ENCODE results near the gene ZFR2.

ZFR2 gene

DNA sequence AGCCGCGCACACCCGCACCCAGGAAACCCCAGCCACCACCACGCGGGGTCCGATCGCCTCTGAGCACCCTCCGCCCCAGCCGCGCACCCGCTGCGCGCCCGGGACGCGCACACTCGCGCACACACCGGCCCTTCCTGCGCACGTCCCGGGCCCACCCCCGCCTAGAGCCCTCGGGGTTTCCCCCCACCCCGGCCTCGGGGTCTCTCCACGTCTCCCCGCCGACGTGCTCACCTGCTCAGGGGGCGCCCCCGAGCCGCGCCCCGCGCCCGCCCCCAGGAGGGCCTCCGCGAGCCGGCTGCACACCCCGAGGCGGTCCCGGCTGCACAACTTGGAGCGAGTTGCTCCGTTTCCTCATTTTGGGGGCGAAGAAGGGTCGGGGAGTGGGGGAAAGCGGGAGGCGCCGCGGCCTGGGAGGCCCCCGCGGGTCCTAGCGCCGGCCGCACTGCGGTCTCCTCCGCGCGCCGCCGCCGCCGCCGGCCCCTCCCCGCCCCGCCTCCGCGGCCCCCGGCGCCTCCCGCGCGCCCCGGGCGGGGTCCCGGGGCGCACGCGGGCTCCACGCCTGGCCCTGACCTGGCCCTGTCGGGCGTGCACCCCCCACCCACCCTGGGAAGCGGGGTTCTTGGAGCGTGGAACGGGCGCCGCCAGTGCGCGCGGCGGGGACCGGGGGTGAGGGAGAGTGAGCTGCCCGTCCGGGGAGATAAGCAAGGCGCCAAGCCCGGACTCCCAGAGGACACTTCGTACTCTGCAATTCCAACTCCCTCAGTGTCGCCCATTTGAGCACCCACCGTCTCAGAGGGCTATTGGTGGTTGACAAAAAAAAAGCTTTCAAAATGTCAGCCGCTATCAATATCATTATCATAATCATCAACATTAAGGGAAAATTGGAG, 82.7 kb downstream of the ZFR2 start, which contains the start of gene MATK:
Gene MATK, minus strand, starts transcription at position 444 of the 887 bp plus-strand sequence. CDS start 1,246 bp downstream, outside the sequence.
- DNase-seq, result no peak

DNA sequence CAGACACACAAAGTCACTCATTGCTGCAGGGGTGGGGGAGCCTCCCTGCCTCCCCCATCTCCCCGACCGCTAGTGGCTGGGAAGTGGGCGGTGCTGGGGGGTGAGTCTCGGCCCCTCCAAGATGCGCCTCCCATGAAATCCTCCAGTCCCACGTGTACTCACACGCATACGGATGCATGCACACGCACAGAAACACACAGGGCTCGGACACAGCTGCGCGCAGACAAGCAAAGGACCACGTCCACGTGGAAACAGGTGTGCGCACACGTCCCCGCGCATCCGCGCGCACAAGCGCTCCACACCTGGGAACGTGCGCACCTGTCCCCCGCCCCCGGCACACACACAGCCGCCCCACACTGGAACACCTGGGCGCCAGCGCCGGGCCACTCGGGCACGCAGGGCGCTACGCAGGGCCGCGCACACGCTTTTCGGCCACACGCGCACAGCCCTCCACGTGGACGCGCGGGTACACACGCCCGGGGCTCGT, 83.3 kb downstream of the ZFR2 start:
- no peak for DNase-seq

DNA sequence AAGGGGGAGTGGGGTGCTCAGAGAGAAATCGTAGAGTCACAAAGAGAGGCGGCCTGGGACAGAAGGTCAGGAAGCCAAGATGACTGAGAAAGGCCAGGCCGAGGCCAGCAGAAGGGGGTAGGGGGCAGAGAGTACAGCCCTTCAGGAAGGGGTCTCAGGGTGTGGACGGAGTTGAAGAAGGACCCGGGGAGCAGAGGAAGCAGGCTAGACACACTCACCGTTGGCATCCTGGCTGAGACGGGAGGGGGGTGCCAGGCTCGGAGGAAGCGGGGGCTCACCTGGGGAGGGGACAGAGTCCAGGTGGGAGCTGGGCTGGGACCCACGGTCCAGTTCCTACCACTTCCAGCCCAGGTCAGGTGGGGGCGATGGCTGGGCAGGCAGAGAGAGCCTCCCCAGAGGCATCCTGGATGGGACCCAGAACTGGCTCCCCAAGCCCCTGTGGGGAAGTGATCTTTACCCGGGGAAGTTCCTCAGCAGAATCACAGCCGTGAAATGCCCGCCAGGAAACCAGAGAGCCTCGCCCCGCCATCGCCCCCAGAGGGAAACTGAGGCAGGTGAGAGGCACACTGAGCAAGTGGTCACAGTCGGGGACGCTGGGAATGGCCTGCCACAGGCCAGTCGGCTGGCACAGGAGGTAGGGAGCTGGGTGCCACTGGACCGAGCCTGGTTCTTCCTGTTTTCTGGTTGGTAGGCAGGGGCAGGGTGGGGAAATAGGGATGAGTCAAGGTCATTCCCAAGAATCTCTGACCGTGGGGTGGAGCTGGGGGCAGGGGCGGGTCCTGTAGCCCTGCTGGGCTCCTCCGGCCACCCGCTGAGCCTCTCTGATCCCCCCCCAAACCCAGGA, 84.0 kb downstream of the ZFR2 start:
- DNase-seq, result no peak

DNA sequence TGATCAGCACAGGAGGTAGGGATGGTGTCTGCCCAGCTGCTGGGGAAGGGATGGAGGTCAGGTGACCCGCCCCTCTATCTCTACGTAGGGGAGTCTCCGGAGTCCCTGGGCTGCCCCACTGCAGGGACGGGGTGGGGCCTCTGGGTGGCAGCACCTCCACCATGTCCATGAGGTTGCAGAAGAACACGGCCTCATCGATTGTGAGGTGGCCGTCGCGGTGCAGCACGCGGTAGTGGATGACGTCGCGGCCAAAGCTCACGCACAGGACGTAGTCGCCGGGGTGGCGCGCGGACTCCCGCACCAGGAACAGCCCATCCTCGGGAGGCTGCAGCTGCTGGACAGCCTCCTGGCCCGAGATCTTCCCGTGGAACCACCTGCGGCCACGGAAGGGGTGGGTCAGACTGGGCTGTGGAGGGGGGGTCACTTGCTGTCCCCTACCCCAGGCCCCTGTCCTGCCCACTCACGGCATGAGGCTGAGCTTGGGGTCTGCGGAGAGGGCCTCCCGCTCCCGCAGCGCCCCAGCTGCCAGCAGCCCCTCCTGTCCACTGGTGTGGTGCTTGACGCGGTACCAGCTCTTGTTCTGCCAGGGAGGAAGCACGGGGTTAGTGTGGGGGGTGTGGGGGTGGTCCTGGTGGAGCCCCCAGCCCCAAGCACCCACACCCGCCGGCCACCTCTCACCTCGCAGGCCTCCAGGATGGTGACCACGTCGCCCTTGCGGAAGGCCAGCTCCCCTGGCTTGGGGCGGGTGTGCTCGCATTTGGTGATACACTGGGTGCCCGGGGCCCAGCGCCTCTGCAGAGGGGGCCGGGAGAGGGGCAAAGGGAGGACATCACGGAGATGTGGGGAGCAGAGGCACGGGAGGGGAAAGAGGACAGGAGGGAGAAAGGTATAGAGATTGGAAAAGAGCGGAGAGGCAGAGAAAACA, 84.9 kb downstream of the ZFR2 start:
- no peak for DNase-seq

DNA sequence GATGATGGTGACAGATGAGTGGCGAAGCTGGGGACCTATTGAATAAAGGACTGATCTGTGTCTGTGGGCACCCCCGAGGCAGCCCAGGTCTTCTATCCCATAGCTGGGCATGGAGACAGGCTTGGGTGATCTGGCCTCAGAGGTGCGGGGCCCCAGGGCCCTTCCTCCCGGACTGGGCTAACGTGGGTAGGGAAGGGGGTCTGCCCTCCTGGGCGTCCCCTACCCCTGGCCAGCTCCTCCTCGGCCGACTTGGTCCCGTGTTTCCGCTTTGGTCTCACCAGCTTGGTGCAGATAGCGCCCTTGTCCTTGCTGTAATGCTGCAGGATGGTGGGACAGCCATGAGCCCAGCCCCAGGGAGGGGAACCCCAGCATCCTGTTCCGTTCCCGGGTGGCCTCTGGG, 85.9 kb downstream of the ZFR2 start:
- DNase-seq, result no peak

DNA sequence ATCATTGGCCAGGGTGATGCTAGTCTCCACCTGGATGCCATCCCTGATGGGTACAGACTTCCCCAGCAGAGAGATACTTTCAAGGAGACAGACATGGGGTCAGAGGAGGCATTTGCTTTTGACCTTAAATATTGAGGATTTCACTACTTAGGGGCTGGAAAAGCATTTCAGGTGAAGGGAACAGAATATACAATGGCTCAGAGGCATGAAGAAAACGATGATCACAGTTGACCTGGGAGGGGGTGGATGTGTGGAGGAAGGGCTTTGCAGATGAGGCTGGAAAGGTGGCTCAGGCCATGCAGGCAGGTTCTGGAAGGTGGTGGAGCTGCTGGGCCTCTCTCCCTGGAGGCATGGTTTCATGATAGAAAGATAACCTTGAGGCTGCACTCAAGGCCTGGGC, 86.5 kb downstream of the ZFR2 start:
- DNase-seq, result no peak

DNA sequence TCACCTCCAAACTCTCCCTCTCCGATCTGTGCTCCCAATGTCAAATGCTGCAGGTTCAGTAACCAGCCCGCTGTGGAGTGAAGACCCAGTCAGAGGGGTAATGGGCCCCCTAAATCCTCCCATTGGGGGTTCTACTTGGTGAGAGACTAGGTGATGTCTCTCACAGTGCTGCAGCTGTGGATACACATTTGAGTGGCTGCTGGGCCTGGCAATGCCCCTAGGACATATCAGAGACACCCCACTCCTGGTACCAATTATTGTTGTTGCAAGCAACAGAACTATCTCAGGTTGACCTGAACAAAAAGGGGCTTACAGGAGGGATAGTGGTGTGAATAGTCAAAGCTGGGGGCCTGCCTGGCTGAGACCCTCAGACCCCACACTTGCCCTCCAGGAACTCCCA, 87.2 kb downstream of the ZFR2 start:
- DNase-seq, result no peak

DNA sequence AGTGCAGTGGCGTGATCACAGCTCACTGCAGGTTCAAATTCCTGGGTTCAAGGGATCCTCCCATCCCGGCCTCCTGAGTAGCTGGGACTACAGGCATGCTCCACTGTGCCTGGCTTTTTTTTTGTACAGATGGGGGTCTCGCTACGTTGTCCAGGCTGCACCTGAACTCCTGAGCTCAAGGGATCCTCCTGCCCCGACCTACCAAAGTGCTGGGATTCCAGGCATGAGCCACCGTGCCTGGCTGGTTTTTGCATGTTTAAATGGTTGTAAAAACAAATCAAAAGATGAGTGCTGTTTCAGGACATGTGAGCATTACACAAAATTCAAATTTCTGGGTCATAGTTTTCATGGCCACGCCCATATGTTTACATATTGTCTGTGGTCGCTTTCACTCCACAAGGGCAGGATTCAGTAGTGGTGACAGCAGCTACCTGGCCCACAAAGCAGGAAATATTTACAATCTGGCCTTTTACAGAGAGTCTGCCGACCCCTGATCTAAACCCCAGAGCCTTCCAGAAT, 88.0 kb downstream of the ZFR2 start:
- no peak for DNase-seq

DNA sequence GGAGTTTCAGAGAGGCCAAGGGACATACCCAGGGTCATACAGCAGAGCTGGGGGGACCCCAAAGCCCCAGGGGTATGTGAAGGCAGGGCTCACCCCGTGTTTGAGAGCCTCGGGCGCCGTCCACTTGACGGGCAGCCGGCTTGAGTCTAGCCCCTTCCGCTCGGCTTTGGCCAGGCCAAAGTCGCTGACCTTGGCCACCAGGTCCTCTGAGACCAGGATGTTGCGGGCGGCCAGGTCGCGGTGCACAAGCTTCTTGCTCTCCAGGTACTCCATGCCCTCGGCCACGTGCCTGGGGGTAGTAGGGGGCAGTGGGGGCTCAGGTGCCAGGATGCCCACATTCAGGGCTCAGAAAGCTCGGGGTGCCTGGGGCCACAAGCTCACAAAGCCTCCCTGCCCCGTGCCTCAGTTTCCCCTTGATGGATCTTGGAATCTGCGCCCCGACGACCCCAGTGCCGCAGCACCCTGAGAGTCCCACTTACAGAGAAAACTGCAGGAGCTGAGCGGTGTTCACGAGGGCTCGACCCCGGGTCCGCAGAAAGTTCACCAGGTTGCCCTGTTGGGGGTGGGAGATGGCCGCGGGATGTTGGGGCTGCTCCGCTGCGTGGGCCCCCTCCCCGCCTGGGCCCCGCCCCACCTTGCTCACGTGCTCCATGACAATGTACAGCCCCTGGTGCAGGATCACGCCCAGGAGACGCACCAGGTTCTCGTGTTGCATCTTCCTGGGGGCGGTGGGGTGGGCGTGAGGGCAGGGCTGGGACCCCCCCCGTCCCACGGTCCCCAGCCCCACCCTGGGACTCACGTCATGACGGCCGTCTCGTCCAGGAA, 89.7 kb downstream of the ZFR2 start:
- no peak for DNase-seq

DNA sequence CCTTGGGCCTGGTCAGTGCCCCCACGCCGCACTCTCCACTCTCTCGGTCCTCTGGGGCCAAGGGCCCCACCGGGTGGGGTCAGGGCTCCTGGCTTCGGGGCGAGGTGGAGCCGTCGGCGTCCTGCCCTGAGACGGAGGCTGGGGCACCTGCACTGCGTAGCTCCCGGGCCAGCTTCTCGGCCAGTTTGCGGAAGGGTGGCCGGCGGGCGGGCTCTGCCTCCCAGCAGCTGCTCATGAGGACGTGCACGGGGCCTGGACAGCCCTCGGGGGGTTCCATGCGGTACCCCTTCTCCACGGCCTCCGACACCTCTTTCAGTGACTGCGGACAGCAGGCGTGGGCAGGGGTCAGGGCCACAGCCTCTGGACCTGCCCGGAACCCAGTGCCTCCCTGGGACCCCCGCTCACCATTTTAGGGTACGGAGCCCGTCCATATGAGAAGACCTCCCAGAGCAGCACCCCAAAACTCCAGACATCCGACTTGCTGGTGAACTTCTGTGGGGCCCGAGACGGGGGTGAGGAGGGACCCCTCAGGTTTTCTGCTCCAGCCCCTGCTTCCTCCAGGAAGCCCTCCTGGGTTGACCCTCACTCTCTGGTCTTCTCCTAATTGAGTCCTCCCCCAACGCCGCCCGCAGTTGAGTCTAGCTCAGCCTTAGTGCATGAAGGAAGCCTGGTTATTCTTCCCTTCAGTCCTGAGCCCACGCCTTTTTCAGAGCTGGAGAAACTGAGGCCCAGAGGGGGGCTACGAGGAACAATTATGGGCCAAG, 90.6 kb downstream of the ZFR2 start:
- no peak for DNase-seq

DNA sequence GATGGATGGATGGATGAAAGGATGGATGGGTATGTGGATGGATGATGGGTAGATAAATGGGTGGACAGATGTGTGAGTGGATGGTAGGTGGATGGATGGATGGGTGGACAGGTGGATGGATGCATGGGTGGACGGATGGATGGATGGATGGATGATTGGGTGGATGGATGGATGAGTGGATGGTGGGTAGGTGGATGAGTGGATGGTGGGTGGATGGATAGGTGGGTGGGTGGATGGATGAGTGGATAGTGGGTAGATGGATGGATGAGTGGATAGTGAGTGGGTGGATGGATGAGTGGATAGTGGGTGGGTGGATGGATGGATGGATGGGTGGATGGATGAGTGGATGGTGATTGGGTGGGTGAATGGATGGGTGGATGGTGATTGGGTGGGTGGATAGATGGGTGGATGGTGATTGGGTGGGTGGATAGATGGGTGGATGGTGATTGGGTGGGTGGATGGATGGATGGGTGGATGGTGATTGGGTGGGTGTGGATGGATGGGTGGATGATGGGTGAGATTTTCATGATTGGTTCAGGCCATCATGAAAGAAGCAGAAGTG, 92.3 kb downstream of the ZFR2 start:
- no peak for DNase-seq

DNA sequence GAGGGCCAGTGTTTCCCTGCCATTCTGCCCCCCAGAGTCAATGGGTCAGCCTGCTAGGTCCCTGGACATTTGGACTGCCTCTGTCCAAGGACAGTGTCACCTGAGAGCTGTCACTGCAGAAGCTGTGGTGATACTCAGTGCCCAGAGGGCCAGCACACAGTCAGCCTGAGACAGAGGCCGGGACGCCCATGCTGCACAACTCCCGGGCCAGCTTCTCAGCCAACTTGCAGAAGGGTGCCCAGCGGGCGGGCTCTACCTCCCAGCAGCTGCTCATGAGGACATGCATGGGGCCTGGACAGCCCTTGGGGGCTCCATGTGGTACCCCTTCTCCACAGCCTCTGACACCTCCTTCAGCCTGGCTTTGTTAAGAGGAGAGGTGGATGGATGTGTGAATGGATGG, 93.0 kb downstream of the ZFR2 start:
- no peak for DNase-seq

DNA sequence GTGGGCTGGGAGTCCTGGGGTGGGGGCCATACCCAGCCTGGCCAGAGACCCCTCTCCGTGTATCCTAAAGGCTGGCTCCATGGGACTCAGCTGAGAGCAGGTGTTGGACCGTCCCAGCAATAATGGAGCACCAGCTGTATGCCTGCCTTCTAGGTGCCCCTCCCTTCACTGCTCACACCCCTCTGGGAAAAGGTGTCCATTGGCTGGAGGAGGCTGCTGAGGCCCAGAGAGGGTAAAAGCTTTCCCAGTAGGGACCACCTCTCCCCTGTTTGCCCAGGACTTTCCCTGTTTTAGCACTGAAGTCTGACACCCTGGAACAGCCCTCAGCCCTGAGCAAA, 93.5 kb downstream of the ZFR2 start:
- no peak for DNase-seq

DNA sequence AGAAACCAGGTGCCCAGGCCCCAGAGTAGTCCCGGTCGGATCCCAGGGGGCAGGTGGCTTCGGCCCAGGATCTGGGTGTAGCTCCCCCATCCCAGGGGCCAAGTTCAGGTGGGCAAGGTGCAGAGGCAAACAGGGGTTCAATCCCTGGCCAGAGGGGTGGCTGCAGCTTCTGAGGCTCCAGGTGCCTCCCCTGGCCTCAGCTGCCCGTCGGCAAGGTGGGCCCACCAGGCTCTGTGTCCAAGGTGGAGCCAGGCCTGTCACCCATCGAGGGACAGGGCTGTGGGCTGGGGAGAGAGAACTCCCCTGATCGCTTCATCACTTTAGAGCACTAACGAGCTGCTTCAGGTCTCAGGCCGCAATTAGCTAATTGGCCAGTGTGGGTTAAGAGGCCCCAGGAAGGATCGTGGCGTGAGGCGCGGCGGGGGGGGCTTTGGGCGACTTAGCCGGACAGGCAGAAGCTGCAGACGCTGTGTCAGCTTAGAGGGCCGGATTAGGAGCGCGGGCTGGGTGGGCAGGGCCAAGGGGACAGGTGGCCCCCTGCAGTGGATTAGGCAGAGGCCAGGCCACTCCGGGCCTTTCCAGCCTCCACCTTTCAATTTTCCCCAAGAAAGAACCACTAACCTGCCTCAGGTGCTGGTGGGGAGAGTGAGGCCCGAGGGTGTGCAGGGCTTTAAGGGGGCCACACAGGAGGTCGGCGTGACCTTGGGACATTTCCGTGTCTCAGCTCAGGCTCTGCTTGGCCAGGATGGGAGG, 94.0 kb downstream of the ZFR2 start:
- DNase-seq, result no peak

DNA sequence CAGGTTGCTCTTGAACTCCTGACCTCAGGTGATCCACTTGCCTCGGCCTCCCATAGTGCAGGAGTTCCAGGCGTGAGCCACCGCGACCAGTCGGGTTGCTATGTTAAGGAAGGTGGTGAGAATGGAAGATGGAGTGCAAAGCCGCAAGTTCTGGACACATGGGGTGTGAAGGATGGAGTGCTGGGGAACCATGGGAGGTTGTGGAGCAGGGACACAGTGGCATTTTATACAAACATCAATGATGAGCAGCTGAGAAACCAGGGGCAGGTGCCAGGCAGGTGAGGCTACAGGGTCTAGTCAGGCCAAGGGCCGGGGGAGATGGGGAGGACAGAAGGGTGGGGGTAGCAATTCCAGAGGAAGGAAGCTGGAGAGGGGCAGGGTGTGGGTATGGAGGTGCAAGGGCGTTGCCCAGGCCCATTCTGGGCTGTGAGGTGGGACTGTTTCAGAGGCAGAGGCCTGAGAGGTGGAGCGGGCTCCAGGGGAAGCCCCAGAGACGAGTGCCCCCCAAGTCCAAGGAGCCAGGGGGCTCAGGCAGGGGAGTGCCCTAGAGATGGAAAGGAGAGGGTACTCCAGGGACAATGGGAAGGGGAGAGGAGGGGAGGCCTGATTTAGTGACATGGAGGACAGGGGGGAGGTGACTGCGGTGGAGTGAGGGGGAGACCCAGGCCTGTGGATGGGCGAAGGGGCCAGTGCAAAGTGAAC, 94.9 kb downstream of the ZFR2 start:
- DNase-seq, result no peak

DNA sequence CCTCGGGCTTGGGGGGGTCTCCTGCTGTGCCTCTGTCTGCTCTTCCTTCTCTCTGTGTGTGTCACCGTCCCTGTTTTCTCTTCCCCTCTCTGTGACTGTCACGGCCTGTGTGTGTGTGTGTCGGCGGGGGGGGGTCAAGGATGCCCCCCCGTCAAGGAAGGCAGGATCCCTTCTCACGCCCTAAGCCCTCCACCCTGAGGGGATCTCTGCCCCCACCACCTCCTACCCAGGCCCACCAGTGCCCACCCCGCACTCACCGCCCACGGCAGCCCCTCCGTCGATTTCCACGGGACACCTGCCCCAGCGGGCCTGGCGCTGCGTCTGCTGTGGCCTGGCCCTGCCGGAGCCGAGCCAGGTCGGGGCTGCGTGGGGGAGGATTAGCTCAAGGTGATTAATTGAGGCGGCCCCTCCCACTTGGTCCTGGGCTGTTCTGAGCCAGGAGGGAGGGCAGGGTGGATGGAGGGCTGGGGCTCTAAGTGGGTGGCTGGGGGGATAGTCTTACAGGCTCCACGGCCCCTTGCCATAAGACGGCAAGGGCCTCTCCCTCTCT, 96.9 kb downstream of the ZFR2 start, which contains the start of gene RAX2:
Gene RAX2, minus strand, starts transcription at position 323 of the 550 bp plus-strand sequence. CDS start 486 bp downstream, outside the sequence.
- DNase-seq, result no peak

DNA sequence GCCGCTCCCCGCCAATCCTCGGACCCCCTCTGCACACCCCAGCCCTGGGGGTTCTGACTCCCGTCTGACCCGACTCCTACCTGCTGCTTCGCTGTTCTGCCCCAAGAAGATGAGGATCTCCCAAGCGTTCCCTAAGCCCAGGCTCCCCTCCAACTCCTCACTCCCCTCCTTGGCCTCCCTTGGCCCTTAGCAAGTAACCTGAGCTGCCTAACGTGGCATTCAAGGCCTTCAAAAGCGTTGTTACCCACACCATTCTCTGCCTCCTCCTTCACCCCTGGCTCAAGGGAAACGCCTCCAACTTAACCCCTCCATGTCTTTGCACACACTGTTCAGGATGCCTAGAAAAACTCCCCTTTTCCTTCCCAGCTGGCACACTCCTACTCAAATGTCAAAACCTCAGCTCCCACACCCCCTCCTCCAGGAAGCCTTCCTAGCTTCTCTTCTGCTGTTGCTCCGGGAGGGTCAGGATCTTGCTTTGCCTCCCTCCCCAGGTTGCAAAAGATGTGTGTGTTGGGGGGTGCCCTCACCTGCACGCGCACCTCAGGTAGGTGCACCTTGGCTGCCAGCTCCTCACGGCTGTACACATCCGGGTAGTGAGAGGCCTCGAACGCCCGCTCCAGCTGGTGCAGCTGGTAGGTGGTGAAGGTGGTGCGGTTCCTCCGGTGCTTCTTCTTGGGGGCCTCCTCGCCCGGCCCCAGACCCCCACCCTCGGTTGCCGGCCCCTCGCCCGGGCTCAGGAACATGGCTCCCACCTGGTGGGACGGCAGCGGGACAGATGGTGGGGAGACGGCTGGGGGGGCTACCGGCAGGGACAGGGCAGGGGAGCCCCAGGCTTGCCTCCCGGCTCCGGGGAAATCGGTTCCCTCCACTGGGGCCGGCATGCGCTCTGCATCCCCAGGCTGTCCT, 97.6 kb downstream of the ZFR2 start:
- DNase-seq, result no peak

All from NCI-H1436 (cell line).